ENCODE data around the gene MAGEB16.

MAGEB16 gene

GRCh38 chrX:35798042-35798441 lies at the start of gene MAGEB16:
Gene MAGEB16 (plus strand): TSS chrX:35798342. CDS start chrX:35802197, 3,855 bp downstream.
- DNase-seq, result no peak

GRCh38 chrX:35773958-35774564 lies 24.1 kb upstream of the MAGEB16 start:
- DNase-seq, result no peak

GRCh38 chrX:35785075-35785474 lies 13.1 kb upstream of the MAGEB16 start:
- no peak for DNase-seq

- no peak for DNase-seq
These were observed 11.9 kb upstream of the MAGEB16 start for GRCh38 chrX:35786271-35786670.

GRCh38 chrX:35787867-35788266 lies 10.3 kb upstream of the MAGEB16 start:
- DNase-seq, result no peak

- DNase-seq, result no peak
These were observed 2.3 kb downstream of the MAGEB16 start for GRCh38 chrX:35800474-35800873.

- DNase-seq, result no peak
These were observed 11.6 kb downstream of the MAGEB16 start for GRCh38 chrX:35809781-35810180.

GRCh38 chrX:35819241-35819640 lies 21.1 kb downstream of the MAGEB16 start:
- no peak for DNase-seq

- no peak for DNase-seq
These were observed 28.4 kb downstream of the MAGEB16 start for GRCh38 chrX:35826503-35826902.

- DNase-seq, result no peak
These were observed 31.4 kb downstream of the MAGEB16 start for GRCh38 chrX:35829501-35829900.

- no peak for DNase-seq
These were observed 43.7 kb downstream of the MAGEB16 start for GRCh38 chrX:35841872-35842271.

GRCh38 chrX:35842674-35843073 lies 44.5 kb downstream of the MAGEB16 start:
- DNase-seq, result no peak

GRCh38 chrX:35847736-35848135 lies 49.6 kb downstream of the MAGEB16 start:
- DNase-seq, result no peak

Data from NCI-H2029 treated with DMSO at 0.1 percent for 48 hours (cell line).